Measurements from ENCODE around the gene TXLNA.

Gene TXLNA

DNA sequence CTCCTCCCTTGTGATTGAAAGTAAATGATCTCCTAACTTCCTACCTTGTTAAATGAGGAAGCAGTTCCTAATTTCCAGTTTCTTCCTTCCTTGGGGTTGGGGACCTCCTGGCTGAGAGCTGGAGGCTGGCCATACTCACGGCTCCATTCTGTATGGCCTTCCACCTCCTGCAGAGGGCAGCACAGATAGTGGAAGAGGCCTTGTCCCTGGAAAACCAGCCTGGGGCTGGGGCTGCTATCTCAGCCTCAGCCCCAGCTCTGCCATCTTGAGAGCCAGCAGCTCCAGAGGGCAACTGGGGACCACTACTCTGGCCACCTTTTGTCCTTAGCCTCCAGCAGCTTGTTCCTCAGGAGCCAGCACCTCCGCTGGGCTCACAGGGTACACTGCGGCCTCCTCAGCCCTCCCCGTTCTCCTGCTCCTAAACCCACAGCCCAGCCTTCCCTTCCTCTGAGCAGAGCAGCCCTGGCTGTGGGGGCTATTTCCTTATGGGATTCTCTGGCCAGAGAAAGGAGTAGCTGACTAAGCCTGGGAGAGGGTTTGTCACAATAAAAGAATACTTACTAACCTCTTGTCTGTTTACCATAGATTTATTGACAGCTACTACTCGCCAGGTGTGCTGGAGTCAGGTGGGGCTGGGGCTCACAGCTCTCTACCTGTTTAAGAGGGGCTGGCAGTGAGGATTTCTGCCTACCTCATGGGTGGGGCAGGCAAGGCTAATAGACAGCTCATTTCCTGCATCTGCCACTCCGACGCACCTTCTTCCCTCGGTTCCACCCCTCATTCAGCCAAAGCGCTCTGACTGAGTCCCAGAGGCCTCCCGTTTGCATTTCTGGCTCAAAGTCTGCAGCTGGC lies 36.4 kb downstream of the TXLNA start:
- DNase-seq: peak; percentile 49

DNA sequence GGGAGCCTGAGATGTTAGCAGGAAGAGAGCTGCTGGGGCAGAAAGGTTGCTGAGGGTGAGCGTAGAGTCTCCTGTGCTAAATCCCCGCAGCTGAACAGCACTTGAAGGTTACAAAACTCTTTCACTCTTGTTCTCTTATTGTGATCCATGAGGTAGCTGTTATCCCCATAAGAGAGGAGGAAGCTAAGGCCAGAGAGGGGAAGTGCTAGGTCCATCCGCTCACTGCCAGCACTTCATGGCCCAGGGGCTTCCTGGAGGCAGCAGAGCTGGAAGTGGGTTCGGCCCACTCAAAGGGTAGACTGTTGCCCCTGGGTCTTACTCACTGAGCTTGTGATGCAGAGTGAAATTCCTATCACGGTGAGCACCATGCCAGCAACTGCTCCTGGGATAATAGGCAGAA lies 37.1 kb downstream of the TXLNA start:
- no peak for DNase-seq

DNA sequence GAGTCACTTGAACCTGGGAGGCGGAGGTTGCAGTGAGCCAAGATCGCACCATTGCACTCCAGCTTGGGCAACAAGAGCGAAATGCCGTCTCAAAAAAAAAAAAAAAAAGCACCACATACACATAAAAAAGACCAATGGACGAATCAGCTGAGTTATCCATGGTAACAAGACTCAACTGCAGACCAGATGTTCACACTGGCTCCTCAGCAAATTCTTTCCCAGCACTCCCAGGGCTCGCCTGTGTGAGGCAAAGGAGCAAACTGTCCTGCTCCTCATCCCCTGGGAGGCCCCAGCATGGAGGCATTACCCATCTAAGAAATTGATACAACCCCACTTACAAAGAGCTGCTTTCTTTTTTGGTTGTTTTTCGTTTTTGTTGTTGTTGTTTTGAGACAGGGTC lies 39.5 kb downstream of the TXLNA start:
- DNase-seq: no peak

DNA sequence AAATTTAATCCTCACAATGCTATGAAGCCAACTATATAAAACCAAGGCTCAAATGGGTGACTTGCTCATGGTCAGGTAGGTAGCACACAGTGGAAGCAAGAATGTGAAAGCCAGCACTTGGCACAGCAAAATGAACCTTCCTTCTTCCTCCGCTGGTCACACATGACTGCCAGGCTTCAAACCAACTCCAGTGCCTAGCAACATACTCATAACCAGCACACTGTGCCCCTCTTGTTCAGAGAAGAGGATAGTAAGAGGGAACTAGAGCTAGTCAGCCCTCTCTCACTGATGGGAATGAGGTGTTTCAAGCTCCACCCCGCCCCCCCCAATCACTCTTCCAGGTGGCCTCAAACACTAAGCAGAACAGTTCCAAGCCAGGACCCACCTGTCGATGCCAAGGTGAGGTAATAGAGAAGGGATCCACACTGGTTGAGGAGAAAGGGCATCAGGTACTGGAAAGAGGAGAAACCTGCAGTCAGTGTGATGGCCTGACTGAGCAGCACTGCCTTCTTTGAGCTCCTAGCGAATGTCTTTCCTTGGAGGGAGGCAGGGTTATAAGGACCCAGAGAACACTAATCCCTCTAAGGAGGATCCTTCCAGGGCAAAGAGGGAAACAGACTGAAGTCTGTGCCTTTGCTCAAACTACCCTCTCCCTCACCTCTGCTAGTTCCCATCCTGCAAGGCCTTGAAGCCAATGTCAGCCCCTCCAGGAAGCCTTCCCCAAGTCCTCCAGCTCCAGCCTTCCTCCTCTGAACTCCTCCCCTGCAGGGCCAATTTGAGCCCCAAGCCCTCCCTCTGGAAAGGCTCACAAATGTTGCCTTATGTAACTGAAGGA lies 41.5 kb downstream of the TXLNA start:
- DNase-seq: no peak

DNA sequence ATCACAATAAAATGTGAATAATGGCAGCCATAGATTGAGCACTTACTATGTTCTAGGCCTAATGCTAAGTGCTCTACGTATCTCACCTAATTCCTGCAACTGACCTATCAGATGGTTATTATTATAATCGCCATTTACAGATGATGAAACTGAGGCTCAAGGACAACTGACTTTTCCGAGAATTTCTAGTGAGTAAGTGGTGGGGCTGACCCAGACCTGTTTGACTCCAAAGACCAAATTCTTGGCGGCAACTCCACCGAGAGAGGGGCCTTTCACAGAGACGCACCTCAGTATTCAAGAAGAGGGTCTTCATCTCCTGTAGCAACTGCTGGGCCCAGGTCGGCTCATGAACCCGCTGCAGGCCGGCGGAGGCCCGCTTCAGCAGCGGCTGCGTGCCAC lies 42.1 kb downstream of the TXLNA start:
- no peak for DNase-seq

DNA sequence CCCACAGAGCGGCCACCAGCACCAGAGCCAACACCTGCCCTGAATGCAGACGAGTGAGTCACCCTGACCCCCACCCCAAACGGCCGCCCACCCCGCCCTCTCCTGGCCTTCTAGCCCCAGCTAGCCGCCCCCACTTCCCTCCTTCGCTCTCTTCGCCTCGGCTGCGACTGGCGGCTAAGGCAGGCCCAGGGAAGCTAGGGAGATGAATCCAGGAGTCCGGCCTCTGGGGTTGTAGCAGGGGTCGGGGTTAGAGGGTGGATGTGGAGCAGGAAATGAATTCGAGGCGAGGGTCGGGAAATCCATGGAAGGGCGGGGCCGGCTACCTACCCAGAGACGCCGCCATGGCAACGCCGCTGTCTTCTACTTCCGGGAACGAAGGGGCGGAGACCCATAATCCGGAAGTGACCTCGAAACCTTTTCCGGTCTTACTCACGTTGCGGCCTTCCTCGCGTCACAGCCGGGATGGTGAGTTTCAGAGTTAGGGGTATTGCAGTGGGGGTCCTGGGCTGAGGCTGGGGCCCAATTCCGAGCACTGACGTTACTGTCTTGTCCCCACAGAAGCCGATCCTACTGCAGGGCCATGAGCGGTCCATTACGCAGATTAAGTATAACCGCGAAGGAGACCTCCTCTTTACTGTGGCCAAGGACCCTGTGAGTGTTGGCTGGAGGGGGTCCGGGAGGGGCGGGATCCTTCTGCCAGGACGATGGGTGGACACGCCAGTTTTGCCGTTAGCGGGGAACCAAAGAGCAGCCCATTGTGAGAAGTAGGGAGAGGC lies 42.7 kb downstream of the TXLNA start, which contains the start of the genes EIF3I and TMEM234:
Gene EIF3I (plus strand): TSS at position 428 of the 776 bp plus-strand sequence. CDS start 35 bp downstream, at position 463.
Gene TMEM234 (minus strand): TSS at position 374 of the 776 bp plus-strand sequence. CDS start 31 bp downstream, at position 343.
- DNase-seq: peak; percentile 89

DNA sequence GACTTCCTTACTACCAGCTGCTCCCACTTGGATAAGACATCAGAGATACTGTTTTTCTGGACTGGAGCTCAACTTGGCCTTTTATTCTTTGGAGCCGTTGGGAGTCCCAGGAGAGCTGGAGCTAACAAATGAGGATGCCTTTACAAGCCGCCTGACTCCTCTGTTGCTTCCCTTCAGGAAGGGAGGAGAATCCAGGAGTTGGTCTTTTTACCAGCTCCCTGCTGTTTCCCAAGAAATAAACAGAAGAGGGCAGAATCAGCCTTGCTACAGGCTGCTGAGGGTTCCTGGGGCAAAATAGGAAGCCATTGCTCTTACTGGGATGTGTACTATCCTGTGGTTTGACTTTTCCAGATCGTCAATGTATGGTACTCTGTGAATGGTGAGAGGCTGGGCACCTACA lies 44.2 kb downstream of the TXLNA start:
- no peak for DNase-seq

DNA sequence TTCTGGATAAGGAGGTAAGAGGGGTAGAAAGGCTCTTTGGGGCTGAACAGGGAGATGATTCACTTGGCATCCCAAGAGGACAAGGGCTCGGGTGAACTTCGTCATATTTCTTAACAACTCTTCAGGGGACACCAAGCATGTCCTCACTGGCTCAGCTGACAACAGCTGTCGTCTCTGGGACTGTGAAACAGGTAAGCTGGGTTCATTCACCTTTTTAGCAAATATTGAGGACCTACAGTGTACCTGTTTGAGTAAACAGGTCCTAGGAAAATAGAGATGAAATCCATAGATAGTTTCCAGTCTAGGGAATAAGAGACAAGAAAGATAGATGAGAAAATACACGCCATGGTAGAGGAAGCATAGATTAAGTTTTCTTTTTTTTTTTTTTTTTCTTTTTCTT lies 44.8 kb downstream of the TXLNA start:
- no peak for DNase-seq

DNA sequence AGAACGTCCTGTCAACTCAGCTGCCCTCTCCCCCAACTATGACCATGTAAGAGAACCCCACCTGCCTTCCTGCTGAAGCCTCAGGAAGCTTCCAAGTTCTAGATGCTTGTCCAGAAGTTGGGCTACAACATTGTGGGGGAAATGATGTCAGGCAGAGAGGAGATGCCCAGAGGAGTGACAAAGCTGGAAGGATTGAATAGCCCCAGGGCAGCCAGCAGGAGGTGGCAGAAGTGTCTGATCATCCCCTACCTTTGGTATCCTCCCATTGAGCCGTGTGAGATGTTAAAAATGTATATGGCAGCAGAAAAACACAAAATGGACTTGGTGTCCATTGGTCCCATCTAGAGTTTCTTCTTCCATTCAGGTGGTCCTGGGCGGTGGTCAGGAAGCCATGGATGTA lies 49.3 kb downstream of the TXLNA start:
- no peak for DNase-seq

DNA sequence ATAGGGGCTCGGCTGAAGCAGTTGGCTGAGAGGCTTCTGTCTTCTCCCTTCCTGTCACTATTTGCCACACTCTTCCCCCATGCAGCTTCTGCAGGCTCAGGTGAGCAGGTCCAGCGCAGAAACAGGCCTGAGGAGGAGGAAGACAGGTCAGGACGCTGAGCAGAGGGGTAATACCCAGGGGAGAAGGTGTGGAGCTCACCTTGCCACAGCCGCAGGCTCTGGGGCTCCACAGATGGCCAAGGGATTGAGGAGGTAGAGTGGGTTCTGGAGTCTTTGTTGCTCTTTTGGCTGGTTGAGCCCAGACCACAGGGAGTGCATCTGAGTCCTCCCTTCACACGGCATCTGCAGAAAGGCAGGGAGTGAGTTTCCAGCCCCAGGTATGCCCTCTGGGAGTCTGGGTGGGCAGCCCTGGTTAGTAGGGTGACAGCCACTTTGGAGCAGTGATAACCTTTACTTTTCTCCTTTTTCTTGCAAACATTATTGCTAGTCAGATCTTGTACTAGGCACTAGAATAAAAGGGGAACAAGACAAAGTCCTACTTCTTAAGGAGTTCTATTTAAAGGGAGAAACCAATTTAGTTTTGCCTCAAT lies 52.5 kb downstream of the TXLNA start:
- DNase-seq: no peak

DNA sequence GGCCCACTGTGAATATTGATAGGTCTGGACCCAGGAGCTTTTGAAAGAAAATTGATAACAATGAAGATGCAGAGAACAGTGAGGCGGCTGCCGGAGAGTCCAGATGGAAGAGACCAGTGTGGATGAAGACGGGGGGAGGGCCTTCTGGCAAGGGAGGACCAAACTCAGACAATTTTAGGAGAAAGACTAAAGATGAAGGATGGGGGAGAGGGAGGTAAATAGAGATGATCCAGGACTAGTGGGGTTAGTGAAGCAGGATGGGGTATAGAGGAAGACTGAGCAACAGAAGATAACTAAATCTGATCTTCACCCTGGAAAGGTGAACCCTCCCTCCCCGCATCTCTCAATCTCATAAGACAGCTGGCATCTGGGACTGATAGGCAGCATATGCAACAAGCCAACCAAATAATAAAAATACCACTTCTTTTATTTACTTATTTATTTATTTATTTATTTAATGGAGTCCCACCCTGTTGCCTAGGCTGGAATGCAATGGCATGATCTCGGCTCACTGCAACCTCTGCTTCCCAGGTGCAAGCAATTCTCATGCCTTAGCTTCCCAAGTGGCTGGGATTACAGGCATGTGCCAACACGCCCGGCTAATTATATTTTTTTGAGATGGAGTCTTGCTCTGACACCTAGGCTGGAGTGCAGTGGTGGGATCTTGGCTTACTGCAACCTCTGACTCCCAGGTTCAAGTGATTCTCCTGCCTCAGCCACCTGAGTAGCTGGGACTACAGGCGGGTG lies 53.3 kb downstream of the TXLNA start:
- DNase-seq: no peak

DNA sequence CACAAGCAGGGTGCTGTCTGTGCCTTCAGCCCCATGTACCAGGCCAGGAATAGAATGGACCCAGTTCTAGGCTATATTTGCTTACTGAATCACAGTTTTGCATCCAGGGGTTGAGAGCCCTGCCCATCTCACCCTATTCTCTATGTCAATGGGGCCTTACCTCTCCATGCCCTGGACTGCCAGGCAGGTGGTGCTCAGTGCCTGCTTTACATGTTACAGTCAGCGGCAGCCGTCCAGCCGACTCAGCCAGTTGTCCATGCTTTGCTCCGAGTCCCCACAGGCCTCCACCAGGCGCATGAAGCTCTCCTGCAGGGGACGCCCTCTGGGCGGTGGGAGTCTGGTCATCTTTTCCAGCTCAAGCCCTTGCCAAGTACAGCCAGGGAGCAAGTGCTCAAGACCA lies 55.3 kb downstream of the TXLNA start:
- no peak for DNase-seq

DNA sequence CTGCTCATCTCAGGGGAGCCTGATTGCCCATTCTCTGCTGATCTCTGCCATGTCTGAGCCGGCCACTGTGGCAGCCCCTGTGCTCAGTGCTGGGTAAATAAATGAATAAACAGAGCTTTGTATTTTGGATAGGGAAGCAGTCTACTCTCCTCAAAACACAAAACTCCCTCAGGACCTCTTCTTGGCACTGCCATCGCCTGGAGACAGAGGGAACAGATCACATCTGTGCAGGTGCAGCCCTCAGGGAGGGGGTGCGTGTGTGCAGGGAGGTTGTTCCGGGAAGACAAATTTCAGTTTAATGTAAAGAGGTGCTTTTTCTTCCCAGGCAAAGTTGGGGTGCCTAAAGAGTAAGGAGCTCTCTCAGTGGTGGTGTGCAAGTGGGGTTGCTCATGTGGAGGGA lies 59.9 kb downstream of the TXLNA start:
- no peak for DNase-seq

DNA sequence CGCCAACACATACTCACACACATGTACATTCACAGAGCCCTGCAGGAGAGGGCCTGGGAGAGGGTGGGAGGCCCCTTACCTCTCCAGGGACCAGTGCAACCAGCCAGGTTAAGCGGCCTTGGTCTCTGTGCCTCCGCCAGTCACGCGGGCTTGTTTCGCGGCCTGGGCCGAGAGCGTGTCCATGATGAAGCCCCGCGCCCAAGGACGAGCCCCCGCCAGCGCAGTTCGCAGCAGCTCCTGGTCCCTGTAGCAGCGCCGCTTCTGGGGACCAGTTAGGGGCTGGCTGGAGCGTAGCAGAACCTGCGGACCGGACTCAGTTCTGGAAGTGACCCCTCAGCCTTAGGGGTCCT lies 60.3 kb downstream of the TXLNA start:
- DNase-seq: no peak

DNA sequence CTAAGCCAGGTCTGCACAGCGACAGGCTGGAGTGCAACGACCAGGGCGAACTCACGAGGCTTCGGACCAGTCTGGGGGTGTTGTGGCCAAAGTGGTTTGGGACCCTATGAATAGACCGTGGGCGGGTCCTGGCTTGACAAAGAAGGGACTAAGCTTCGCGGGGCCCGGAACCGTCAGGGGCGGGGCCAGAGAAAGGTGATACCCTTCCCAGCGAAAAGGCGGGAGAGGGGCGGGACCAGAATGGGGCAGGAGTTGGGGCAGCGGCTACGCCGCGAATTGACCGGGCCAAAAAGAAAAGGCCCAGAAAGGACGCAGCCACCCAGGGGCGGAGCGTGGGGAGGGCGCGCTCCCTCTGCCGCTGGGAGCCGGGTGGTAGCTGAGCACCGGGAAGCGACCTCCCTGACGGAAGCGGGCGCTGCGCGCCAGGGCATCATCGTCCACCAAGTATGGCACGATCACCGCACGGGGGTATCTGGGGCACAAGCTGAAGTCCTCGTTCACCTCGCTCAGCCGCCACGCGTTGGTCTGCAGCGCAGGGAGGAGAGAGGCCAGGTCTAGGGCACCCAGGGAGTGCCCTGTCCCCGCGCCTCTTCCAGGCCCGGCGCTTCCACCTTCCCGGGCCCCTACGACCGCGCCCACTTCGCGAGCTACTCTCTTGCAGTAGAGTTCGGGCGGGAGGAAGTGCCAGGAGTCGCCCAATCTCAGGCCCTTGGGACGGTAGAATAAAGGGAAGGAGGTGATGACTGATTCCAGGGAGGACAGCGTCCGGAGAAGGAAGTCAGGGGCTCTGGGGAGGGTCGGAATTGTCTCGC lies 60.9 kb downstream of the TXLNA start:
- DNase-seq: peak; percentile 11

DNA sequence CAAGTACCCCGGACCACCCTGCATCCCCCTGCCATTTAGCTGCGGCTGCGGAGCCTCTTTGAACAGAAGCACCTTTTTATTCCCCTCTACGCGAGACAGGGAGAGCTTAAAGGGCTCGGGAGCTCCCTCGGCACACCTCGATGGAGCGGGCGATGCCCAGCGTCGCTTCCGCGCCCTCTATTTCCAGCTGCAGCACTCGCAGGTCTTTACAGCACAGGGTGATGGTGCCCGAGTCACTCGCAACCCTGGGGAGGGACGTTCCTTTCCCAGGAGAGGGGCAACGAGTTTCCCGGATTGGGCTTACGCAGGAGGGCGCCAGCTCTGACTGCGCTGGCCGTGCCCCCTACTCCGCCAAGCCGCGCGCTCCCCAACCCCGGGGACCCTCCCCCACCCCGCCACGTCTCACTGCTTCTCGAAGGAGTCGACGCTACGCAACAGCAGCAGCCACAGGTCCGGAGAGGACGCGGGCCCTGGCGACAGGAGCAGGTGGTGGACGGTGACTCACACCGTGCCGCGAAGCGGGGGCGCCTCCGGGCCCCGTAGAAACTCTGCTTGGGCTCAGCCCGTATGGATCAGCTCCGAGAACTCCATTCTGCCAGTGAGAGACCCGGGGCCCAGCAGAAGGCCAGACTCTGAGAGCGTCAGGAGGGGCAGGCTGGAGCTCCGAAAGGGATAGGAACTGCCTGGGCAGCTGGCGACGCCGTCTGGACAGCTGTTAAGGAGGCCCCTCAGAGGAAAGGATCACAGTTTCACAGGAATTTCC lies 61.7 kb downstream of the TXLNA start:
- DNase-seq: no peak

DNA sequence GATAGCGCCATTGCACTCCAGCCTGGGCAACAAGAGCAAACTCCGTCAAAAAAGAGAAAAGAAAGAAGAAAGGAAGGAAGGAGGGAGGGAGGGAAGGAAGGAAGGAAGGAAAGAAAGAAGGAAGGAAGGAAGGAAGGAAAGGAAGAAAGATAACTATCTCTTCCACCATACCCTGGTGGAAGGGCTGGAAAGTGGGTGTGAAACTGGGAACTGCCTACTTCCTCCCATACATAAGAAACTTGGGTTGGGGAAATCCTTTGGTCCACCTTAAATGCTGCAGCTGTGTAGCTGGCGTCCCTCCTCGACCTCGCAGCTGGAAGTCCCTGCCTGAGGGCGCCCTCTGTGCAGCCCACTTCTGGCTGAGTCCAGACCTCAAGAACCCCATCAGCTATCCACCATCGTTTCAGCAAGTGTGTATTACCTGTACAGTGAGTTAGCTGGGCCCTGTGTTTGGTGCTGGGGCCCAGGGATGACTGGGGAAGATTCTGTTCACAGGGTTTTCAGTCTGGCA lies 62.9 kb downstream of the TXLNA start:
- DNase-seq: peak; percentile 65

DNA sequence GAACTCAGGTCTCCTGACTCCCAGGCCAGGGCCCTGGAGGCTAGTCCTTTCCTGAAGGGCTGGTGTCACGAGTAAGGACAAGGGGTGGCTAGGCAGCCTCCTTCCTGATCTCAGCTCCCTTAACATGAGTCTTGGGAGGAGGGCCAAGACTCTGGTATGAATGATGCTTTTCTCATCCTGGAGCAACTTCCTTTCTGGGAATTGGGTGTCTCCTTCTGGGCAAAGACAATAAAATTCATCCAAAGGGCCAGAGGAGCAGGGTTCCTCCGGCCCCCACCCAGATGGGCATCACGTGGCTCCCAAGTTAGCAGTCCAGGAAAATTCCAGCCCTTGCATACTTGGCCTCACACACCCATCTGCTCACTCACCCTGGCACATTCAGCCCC lies 67.4 kb downstream of the TXLNA start, which contains the start of gene FAM167B:
Gene FAM167B (plus strand): TSS at position 335 of the 386 bp plus-strand sequence. CDS start 200 bp downstream, outside the sequence.
- no peak for DNase-seq

DNA sequence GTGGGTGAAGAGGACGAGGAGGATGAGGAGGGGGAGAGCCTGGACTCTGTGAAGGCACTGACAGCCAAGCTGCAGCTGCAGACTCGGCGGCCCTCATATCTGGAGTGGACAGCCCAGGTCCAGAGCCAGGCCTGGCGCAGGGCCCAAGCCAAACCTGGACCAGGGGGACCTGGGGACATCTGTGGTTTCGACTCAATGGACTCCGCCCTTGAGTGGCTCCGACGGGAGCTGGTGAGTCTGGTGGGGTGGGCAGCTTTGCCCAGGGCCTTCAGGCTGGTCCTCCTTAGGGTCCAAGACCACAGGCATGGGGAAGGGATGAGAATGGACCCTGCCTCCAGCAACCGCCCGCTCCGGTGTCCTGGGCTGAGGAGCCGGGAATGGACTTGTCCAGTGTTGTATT lies 68.0 kb downstream of the TXLNA start:
- DNase-seq: no peak

All from MV-4-11 (cell line).